Hindlimb muscle (tissue), 1 donor: ENCODE measurements around the gene ETFA. TPM values are rescaled to one million over a fixed set of nuclear protein-coding genes. Genes with fewer than 3 reads are reported as not detected.

ENCODE experiments used
- DNase-seq: peaks from one replicate; pipeline ENCODE4 v3.0.0-alpha.2; 2013
- polyA plus RNA-seq: library from polyadenylated mRNA; unstranded; fragments of 120-200 nt; gene quantifications from one replicate; pipeline ENCODE4 v1.2.1, GENCODE V29; 2013; ENCODE audit not compliant: insufficient read length

ETFA gene
- polyA plus RNA-seq, 1 donor: 118 TPM

DNA sequence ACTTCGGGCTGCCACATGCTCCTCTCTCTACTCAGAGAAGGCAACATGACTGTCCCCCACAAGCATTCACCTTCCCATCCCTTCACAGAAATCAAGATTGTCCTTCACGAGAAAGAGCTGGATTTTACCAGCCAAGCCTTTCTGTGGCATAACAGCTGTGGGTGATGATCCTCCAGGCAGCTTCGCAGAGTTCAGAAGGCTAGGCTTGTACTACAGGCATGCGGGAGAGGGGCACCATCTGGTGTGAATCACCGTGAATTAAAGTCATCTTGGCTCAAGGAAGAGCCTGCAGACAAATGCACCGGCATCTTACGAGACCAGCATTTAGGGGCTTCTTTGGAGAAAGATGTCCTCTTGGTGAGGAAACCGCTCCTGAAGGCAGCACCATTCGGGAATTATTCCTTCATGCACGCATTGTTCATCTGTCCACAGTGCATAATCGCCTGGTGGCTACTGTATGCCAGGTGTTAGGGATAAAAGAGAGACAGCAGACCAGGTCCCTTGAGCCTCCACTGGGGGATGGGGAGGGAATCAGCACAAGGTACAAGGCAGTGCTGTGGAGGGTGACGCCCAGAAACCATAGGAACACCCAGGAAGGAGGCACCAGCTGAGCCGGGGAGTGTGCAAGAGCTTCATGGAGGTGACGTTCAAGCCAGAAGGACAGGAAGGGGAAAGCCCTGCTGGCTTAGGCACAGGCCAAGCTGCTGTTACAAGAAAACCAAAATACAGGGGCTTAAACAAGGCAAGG lies 142.9 kb downstream of the ETFA start:
- DNase-seq: no peak

DNA sequence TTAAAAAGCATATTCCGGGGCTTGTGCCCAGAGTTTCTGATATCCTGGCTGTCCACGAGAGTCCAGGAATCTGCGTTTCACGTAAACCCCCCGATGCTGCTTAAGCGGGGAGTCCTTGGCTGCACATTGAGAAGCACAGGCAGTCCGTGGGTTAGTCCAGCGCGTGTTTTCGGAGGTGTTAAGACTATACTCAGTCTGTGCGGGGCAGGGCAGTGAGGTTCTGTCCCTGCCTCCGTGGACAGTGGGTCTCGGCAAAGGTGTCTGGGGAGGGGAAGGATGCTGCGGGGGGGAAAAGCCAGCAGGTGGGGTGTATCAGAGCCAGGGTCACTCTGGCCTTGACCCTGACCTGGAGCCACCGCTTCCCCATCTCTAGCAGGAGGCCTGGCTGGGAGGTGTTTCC lies 145.3 kb downstream of the ETFA start:
- DNase-seq: no peak

Other genes starting within 250 kb of the ETFA start
- gene ISL2, start 25.3 kb upstream of the ETFA start, polyA plus RNA-seq: not detected